Activated gamma-delta T cell treated with Interleukin-2 at 50 U/mL for 16 hours (primary cell): ENCODE measurements around the gene MYH8.

Experiments used
- DNase-seq: peaks from one replicate; pipeline ENCODE4 v3.0.0-alpha.2; 2020

The MYH8 gene

DNA sequence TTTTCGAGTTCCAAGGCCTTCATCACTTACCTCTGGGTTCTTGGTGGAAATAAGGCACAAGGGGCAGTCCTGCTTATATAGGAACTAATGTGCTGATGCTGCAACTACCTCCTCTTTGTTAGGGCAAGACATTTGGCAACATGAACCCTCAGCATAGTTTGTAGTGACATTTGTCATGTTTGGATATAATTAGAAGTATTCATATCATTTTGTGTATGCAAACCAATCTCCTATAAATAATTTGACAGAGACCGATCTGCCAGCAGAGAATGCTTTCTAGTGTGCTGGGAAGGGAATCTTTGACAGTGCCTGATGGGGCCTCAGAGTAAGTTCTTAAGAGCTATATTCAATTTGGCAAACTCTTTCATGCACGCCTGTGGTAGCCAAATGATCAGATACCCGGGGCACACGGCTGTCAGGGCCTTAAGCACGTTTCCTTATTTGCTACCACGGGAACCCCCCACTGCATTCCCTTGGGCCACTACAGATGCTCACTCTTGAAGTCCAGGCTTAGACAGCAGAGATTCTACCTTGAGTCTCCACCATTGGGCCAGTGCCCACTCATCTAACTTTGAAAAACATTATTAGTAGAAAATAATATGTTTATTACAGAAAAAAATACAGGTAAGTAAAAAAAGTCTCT lies at the start of gene MYH8:
TSS of gene MYH8 (minus strand) at position 51 of the 643 bp plus-strand sequence. CDS start 1,723 bp downstream, outside the sequence.
- DNase-seq, result no peak

- no peak for DNase-seq
Measured at GRCh38 chr17:10469459-10469858, 47.7 kb upstream of the MYH8 start, which contains the start of gene MYH4. Gene MYH4 (minus strand): TSS chr17:10469559. CDS start chr17:10466745, 2,814 bp downstream.

DNA sequence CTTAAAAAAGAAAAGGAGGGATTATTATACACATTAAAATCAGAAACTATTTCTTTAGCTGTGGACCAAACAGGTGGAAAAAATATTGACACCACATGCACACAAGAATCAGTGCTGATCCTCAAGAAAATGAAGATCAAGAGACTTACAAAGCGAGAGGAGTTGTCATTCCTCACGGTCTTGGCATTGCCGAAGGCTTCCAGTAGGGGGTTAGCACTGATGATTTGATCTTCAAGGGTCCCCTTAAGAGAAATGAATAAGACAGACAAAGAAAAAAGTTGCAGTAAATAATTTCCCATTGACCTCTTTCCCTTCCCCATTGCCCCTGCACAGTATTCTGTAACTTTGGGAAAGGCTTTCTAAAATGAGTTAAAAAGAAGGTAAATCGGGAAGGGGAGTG lies 41.7 kb upstream of the MYH8 start:
- DNase-seq, result no peak

- DNase-seq, result no peak
Measured at GRCh38 chr17:10460062-10460461, 38.3 kb upstream of the MYH8 start.

- DNase-seq, result no peak
Measured at GRCh38 chr17:10458701-10459100, 37.0 kb upstream of the MYH8 start.

DNA sequence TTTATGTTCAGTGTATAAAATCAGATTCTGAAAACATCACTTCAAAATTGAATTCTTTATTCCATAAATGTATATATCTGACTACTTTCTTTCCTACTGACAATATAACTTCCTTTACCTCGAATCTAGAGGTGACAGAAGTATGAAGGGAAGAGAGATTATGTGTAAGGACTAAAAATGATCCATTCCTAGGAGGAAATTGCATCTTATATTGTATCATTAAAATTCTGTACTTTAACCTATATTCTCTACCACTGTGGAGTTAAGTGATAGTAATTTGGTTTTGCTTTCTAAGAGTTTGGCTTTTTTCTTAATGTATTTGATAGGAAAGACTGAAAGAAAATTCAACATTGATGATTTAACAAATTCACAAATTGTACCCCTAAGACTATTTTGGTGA lies 36.2 kb upstream of the MYH8 start:
- DNase-seq, result no peak

GRCh38 chr17:10447026-10447931 lies 25.5 kb upstream of the MYH8 start:
- DNase-seq, result no peak

DNA sequence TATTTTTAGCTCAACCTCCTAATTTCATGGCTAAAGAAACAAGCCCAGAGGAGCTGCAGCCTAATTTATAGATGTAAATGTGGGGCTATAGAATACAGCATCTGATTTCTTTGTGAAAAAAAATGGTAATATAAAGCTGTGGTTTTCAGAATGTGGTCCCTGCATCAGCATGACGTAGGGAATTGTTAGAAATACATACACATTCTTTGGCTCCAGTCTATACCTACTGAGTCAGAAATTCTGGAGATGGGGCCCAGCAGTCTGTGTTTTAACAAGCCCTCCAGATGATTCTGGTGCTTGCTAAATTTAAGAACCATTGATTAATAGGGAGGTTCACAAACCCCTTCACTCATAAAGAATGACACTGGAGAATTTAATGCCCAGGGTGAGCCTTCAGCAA lies 18.1 kb upstream of the MYH8 start:
- DNase-seq, result no peak

GRCh38 chr17:10435096-10435495 lies 13.3 kb upstream of the MYH8 start:
- DNase-seq, result no peak

DNA sequence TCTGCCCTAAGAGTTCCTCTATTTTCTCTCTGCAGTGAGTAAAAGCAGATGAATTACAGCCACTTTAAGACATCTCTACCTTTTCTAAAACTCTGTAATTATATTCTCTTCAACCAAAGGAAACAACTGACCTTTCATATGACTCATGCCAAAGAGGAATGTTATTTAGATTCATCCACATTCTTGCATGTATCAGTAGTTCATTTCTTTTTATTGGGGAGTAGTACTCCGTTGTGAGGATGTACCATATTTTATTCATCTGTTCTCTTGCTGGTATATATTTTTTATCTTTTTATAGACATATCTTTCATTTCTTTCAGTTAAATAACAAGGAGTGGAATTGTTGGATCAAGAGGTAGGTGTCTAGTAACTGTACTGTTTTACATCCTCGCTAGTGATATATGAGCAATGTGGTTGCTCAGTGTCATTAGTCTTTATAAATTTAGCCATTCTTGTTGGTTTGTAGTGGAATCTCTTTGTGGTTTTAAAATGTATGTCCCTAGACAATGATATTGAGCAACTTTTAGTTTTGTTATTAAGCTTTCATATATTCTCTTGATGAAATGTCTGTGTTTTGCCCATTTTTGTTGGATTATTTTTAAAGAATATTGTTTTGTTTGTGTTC lies 7.8 kb upstream of the MYH8 start:
- no peak for DNase-seq

GRCh38 chr17:10428781-10429180 lies 7.0 kb upstream of the MYH8 start:
- no peak for DNase-seq

GRCh38 chr17:10421211-10421610 lies 539 bp downstream of the MYH8 start:
- no peak for DNase-seq

DNA sequence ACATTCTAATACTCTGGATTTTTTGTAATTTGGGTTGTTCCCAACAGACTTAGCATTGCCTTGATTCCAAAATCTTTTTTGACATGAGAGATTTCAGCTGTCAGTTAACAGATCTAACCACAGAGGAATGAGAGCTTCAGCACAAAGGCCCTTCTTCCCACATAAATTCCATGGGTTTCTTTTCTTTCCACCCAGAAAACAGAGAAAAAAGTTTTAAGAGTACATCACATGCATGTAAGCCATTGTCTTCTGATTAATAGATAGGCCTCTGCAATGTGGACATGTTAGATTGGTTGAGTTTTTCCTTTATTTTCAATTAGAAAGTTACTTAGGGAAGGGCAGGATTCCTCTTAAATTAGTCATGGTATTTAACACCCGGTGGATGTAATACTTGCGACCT lies 939 bp downstream of the MYH8 start:
- no peak for DNase-seq

DNA sequence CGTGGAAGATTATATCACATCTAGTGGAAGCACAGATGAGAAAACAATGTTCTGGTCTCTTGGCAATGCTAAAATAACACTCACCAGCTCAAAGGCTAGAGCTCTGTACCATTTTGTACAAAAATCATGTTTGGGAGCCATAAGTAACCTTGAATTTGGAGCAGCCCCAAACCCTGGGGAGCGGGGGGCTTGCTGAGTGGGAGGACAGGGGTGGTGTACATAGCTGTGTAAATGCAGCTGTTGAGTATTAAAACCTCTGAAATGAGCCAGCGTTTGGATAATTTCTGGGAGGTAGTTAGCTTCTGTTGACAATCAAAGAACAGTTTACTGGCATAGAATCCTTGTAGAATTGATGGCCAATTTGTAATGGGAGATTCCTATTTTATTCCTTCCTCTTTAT lies 4.3 kb downstream of the MYH8 start:
- no peak for DNase-seq

DNA sequence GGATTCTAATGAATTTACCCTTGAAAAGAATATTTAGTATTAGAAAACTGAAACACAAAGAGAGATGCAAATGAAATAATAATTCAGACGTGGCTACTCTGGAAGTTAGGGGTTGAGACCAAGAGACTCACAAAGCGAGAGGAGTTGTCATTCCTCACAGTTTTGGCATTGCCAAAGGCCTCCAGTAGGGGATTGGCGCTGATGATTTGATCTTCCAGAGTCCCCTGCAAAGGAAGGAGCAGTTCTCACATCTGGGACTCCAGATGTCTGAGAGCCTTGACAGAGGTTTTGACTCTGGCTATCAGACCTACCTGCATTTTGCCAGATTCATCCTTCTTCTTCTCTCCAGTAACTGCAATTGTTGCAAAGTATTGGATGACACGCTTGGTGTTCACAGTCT lies 6.6 kb downstream of the MYH8 start:
- no peak for DNase-seq

GRCh38 chr17:10403589-10403988 lies 18.2 kb downstream of the MYH8 start:
- no peak for DNase-seq

DNA sequence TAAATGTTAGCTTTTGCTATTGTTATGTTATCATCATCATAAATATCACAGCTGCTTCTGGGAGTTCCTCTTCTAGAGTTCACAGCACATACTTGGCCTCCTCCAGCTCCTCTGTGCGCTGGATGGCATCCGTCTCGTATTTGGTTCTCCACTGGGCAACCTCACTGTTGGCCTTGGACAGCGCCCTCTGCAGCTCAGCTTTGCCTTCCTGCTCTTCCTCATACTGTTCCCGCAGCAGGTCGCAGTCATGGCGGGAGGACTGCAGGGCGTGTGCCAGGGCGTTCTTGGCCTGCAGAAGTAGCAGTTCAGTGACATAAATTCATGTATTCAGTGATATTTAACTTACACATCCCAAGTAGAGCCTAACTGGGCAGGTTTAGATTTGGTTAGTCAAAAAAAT lies 23.4 kb downstream of the MYH8 start:
- no peak for DNase-seq

GRCh38 chr17:10396524-10397163 lies 25.1 kb downstream of the MYH8 start:
- DNase-seq, result no peak

DNA sequence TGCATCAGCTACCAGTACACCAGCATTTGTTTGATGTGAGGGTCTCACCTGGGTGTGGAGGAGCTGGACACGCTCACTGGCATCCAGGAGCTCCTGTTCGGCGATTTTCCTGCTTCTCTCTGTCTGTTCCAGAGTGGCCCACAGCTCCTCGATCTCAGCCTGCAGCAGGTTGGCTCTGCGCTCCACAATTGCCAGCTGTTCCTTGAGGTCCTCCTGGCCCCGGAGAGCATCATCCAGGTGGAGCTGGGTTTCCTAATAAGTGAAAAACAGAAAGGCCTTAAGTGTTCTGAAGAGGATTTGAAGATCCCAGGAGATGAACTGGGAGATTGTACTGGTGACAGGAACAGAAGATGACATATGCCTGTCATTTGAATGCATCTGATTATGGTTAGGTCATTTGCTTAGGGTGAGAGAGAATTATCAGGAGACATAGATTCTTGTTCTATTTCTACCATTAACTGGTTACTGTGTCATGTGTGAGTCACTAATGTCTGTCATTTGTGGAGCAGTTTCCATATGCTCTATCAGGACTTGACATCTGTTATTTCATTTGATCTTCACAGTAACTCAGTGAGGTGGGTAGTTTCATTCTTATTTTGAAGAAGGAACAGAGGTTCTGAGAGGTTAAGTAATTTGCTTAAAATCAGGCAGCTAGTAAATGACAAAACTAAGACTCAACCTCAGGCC lies 27.4 kb downstream of the MYH8 start:
- no peak for DNase-seq

- DNase-seq, result no peak
Measured at GRCh38 chr17:10392880-10393279, 28.9 kb downstream of the MYH8 start.

DNA sequence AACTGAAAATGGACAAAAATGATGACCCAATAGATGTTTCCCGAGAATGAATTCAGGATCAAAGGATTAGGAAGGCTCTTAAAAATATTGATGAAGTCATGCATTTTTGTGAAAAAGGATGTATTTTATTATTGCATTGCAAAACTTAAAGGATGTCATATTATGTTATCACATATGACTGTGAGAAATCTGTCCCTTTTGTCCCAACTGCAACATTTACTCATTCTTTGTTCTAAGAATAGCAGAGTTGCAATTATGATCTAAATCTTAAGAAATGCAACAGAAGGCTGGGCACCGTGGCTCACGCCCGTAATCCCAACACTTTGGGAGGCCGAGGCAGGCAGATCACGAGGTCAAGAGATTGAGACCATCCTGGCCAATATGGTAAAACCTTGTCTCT lies 35.9 kb downstream of the MYH8 start:
- no peak for DNase-seq

DNA sequence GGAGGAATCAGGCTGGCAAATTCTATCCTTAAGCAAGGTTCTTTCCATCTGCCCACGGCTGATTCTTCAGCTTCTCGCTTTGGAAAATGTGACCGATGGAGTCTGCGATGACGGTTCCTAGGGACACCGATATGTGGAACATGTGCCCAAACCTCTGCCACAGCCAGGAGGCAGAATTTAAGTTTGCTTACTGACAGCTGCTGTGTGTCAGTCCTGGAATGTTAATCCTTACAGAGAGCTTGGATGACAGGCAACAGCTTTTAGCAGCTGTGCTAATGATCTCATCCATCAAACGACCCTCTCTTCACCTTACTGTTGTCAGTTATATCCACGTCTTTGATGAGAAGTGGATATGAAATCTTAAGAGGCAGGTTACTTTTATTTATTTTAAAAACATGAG lies 37.6 kb downstream of the MYH8 start:
- DNase-seq, result no peak
